GM06990 (cell line): ENCODE data around the gene CRIM1.

Source experiments
- DNase-seq: peaks from one replicate; pipeline ENCODE4 v3.0.0-alpha.2; 2011; ENCODE audit not compliant: insufficient read length; ENCODE audit errors: extremely low read depth
- H3K27me3 ChIP-seq: replicated peaks from 2 replicates; pipeline ENCODE4 v1.6.0; 2011; ENCODE audit warnings: low read length; ENCODE audit not compliant: control insufficient read depth, insufficient read depth
- H3K36me3 ChIP-seq: 2 replicates; pipeline ENCODE4 v1.5.1; 2011; ENCODE audit warnings: low read length; ENCODE audit not compliant: control insufficient read depth, insufficient read depth
- H3K4me3 ChIP-seq: replicated peaks from 2 replicates; pipeline ENCODE4 v1.5.1; 2011; ENCODE audit warnings: low read depth, mild to moderate bottlenecking, control low read depth, low read length
- CTCF ChIP-seq: IDR thresholded peaks from 2 replicates; pipeline ENCODE4 v1.5.1; 2011; ENCODE audit warnings: low read length, control low read depth, mild to moderate bottlenecking, inconsistent platforms; ENCODE audit not compliant: insufficient read depth, poor library complexity, severe bottlenecking

Gene CRIM1

GRCh38 chr2:36516136-36516870 lies 160.7 kb downstream of the CRIM1 start:
- no peak for DNase-seq
- H3K4me3 ChIP-seq, result no peak overlapping the region
- TF ChIP-seq CTCF, result no peak
- H3K36me3 ChIP-seq, result no peaks in the 10 kb centered on the region
- H3K27me3 ChIP-seq, result no peaks in the 10 kb centered on the region

GRCh38 chr2:36520431-36520830 lies 164.9 kb downstream of the CRIM1 start:
- Histone ChIP-seq H3K36me3 (no peaks in the 10 kb centered on the region), H3K4me3 (no peak overlapping the region), H3K27me3 (no peaks in the 10 kb centered on the region)
- TF ChIP-seq CTCF, result no peak
- no peak for DNase-seq

- Histone ChIP-seq H3K36me3 (no peaks in the 10 kb centered on the region), H3K4me3 (no peak overlapping the region), H3K27me3 (no peaks in the 10 kb centered on the region)
- TF ChIP-seq CTCF, result no peak
- DNase-seq, result no peak
Measured at GRCh38 chr2:36523153-36523552, 167.6 kb downstream of the CRIM1 start.

- Histone ChIP-seq H3K27me3 (no peaks in the 10 kb centered on the region), H3K4me3 (no peak overlapping the region), H3K36me3 (no peaks in the 10 kb centered on the region)
- no peak for DNase-seq
- no peak for TF ChIP-seq CTCF
Measured at GRCh38 chr2:36525245-36525644, 169.7 kb downstream of the CRIM1 start.

DNA sequence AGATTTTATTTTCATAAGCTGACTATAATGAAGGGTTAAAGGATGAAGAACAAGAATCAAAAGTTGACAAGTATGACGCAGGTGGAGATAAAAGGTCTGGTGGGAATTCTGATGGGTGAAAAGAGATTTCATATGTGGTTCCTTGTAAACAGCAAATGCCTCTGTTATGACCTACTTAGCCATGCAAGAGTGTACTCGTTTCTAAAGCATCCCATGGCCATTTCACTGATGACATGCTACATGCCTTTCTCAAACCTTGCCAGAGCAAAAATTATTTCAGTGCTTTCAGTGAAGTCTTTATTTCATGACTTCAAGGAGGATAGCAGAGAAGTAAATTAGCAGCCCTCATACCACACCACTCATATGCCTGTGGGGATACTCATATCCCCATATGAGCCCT lies 170.6 kb downstream of the CRIM1 start:
- TF ChIP-seq CTCF, result no peak
- Histone ChIP-seq H3K27me3 (no peaks in the 10 kb centered on the region), H3K36me3 (no peaks in the 10 kb centered on the region), H3K4me3 (no peak overlapping the region)
- DNase-seq, result no peak

DNA sequence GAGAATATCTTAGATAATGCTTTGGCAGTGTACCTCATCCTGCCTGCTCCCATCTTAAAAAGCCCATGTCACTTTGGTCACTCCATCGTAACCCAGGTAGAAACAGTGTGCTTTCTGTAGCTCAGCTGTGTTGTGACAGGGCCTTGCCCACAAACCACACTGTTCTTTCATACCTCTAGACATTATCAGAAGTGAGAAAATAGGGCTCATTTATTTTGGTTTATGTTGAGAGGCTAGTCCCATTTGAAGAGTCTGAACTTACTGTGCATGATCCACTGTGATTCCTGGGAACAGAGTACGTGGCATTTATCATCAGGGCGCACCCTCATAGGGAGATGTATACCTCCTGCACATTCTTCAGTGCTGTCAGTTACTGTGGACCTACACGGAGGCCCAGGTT lies 172.7 kb downstream of the CRIM1 start:
- no peaks in the 10 kb centered on the region for H3K36me3 ChIP-seq
- H3K27me3 ChIP-seq, result no peaks in the 10 kb centered on the region
- H3K4me3 ChIP-seq, result no peak overlapping the region
- no peak for TF ChIP-seq CTCF
- peak; percentile 34 for DNase-seq
